ENCODE data around the gene LPCAT2. TPM values are rescaled to one million over a fixed set of nuclear protein-coding genes. Genes with fewer than 3 reads are reported as not detected.
A peak's percentile ranks its signal among the peaks of the same experiment; 100 is the strongest.

LPCAT2 gene
- total RNA-seq, 1 experiment from 2014 or later, result 0.47 TPM

DNA sequence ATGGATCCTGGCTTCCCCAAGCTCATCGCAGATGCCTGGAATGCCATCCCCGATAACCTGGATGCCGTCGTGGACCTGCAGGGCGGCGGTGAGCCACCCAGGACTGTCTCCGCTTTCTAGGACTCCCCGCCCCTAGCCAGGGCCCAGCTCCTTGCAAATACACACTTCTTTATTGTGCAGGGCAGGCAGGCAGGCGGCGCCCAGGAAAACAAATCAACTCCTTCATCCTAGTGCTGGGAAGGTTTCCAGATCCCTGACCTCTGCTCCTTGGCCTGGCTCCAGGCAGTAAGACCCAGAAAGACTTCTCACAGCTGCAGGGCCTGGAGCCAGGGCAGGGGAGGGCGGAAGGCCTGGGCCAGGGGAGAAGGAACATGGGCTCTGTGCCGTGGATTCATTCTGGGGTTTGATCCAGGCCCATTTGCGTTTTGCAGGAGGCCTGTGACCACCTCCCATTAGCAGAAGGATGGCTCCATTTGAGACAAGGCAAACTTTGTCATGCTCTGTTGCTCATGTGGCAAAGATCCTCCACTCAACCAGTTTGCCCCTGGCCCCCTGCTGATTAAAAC, 6.0 kb upstream of the LPCAT2 start:
- DNase-seq (ENCODE audit: low read depth in 1 of 2, low spot score in 2 of 2), result peak; percentile 60 to 67
- Histone ChIP-seq H3K4me3 (no peak overlapping the region), H3K36me3 (peaks cover 95% of the 10 kb centered on the region), H3K27ac (no peak overlapping the region), H3K9me3 (replicated peaks) (no peaks in the 10 kb centered on the region), H3K4me1 (replicated peaks) (peaks cover 63% of the 10 kb centered on the region), H3K27me3 (replicated peaks) (no peaks in the 10 kb centered on the region)

DNA sequence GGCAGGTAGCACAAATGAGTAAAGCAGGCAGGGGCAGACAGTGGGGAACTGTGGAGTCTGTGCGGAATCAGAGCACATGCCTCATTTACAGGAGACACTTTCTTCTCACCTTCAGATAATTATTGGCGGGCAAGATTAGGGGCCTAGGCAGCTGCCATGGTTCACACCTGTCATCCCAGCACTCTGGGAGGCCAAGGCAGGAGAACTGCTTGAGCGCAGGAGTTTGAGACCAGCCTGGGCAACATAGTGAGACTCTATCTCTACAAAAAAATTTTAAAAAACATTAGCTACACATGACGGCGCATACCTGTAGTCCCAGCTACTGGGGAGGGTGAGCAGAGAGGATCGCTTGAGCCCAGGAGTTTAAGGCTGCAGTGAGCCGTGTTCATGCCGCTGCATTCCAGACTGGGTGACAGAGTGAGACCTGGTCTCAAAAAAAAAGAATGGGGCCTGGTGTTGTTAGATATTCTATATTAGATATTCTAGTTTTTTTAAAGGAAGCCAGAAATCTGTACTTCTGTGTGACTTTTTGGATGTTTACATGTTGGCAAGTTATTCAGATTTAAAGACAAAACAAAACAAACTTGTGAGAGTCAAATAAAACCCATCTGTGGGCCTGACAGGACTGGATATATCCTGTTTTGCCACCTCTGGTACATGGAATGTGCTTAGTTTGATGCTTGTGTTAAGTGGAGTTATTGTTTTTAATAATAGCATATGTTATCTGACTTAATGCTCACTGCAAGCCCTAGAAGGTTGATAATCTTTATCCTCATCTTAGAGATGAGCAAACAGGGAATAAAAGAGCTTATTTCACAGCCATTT, 4.9 kb upstream of the LPCAT2 start:
- Histone ChIP-seq H3K36me3 (peaks cover 94% of the 10 kb centered on the region), H3K9me3 (replicated peaks) (no peaks in the 10 kb centered on the region), H3K27me3 (replicated peaks) (no peaks in the 10 kb centered on the region), H3K27ac (no peak overlapping the region), H3K4me1 (replicated peaks) (peaks cover 52% of the 10 kb centered on the region), H3K4me3 (no peak overlapping the region)
- no peak for DNase-seq (ENCODE audit: low read depth in 1 of 2, low spot score in 2 of 2)

DNA sequence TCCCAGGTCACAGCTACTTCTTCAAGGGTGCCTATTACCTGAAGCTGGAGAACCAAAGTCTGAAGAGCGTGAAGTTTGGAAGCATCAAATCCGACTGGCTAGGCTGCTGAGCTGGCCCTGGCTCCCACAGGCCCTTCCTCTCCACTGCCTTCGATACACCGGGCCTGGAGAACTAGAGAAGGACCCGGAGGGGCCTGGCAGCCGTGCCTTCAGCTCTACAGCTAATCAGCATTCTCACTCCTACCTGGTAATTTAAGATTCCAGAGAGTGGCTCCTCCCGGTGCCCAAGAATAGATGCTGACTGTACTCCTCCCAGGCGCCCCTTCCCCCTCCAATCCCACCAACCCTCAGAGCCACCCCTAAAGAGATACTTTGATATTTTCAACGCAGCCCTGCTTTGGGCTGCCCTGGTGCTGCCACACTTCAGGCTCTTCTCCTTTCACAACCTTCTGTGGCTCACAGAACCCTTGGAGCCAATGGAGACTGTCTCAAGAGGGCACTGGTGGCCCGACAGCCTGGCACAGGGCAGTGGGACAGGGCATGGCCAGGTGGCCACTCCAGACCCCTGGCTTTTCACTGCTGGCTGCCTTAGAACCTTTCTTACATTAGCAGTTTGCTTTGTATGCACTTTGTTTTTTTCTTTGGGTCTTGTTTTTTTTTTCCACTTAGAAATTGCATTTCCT, 3.4 kb upstream of the LPCAT2 start:
- Histone ChIP-seq H3K4me3 (no peak overlapping the region), H3K4me1 (replicated peaks) (peaks cover 39% of the 10 kb centered on the region), H3K27ac (no peak overlapping the region), H3K27me3 (replicated peaks) (no peaks in the 10 kb centered on the region), H3K36me3 (peaks cover 85% of the 10 kb centered on the region), H3K9me3 (replicated peaks) (no peaks in the 10 kb centered on the region)
- DNase-seq (ENCODE audit: low read depth in 1 of 2, low spot score in 2 of 2), result peak in 1 of 2 experiments; percentile 30

DNA sequence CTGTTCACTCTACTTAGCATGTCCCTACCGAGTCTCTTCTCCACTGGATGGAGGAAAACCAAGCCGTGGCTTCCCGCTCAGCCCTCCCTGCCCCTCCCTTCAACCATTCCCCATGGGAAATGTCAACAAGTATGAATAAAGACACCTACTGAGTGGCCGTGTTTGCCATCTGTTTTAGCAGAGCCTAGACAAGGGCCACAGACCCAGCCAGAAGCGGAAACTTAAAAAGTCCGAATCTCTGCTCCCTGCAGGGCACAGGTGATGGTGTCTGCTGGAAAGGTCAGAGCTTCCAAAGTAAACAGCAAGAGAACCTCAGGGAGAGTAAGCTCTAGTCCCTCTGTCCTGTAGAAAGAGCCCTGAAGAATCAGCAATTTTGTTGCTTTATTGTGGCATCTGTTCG, 2.8 kb upstream of the LPCAT2 start:
- H3K27ac ChIP-seq, result no peak overlapping the region
- H3K4me3 ChIP-seq, result no peak overlapping the region
- H3K27me3 ChIP-seq (replicated peaks), result no peaks in the 10 kb centered on the region
- no peak for DNase-seq (ENCODE audit: low read depth in 1 of 2, low spot score in 2 of 2)
- H3K36me3 ChIP-seq, result peaks cover 79% of the 10 kb centered on the region
- H3K4me1 ChIP-seq (replicated peaks), result peaks cover 33% of the 10 kb centered on the region
- H3K9me3 ChIP-seq (replicated peaks), result no peaks in the 10 kb centered on the region

DNA sequence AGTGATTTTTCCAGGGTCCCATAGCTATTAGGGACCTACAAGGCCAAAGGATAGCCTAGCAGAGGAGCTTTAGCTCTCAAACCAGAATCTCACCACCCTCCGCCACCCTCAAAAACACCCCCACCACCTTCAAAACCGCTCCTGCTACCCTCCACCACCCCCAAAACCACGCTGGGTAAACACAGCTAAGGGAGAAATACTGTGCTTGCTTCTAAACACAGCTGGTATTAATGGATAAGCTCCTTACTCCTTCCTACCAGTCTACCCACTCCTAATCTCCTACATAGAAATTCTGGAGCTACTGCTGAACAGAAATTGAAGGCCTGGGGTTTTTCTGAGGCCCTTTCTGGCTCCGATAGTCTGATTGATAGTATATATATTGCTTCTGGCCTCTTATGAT, 2.2 kb upstream of the LPCAT2 start:
- Histone ChIP-seq H3K9me3 (replicated peaks) (no peaks in the 10 kb centered on the region), H3K4me1 (replicated peaks) (peaks cover 27% of the 10 kb centered on the region), H3K36me3 (peaks cover 77% of the 10 kb centered on the region), H3K27ac (no peak overlapping the region), H3K4me3 (no peak overlapping the region), H3K27me3 (replicated peaks) (no peaks in the 10 kb centered on the region)
- no peak for DNase-seq (ENCODE audit: low read depth in 1 of 2, low spot score in 2 of 2)

DNA sequence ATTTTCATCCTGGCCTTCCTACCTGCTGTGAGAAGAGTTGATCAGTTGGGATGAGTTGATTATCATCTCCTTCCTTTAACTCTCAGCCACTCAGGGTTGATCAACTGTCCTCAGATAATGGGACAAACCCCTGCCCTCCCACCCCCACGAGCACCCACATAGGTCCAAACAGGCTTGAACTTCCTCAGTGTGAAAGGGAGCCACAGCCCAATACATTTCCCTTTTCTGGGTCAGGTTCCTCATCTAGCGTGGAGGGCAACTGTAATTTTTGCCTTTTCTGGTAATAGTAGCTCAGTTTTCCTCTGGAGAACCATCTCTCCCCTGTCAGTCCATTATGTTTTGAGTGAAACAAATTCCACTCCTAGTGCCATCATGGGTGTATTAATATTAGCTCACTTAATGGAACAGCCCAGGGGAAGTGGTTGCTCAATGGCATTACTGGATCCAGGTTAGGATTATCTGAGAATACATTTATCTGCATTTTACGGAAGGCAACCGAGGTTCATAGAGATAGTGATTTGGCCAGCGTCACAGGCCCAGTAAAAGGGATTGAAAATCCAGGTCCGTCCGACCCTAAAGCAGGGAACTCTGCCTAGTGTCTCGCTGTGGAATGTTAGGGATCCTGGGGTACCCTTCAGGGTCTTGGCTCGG, 476 bp upstream of the LPCAT2 start:
- Histone ChIP-seq H3K4me3 (no peak overlapping the region), H3K36me3 (peaks cover 70% of the 10 kb centered on the region)

DNA sequence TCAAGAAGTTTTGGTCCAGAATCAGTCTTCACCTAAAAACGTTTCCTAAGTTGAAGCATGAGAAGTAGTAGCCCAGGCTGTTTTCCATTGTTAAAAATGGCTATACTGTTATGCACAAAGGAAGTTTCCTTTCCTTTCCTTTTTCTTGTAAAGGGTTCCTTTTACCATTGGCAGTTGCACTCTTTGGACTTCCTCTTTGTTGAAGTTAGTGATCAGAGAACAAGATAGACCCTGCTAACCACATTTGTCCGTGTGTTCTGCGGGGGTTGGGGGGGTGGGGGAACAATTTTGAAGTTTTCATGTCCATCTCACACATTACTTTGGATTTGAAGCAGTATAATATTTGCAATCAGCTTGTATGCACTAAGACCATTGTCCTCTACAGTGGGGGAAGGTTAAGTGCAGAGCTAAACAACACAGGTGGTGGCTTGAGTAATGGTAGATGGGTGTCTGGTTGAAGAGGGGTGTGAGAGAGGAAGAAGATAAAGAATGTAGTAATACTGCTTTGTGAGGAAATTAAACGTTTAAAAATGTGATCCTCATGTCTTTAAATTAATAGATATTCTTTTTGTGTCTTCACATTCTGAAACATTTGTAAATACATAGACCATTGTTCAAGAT, 1.4 kb downstream of the LPCAT2 start:
- Histone ChIP-seq H3K9me3 (replicated peaks) (no peaks in the 10 kb centered on the region), H3K36me3 (peaks cover 51% of the 10 kb centered on the region), H3K4me1 (replicated peaks) (peaks cover 5% of the 10 kb centered on the region), H3K27ac (no peak overlapping the region), H3K4me3 (no peak overlapping the region), H3K27me3 (replicated peaks) (no peaks in the 10 kb centered on the region)
- DNase-seq (ENCODE audit: low read depth in 1 of 2, low spot score in 2 of 2), result no peak

More for the DNA sequence above, 476 bp upstream of the LPCAT2 start:
- peaks cover 10% of the 10 kb centered on the region for H3K4me1 ChIP-seq (replicated peaks)
- no peaks in the 10 kb centered on the region for H3K27me3 ChIP-seq (replicated peaks)
- H3K27ac ChIP-seq, result no peak overlapping the region
- DNase-seq (ENCODE audit: low read depth in 1 of 2, low spot score in 2 of 2), result no peak
- H3K9me3 ChIP-seq (replicated peaks), result no peaks in the 10 kb centered on the region

DNA sequence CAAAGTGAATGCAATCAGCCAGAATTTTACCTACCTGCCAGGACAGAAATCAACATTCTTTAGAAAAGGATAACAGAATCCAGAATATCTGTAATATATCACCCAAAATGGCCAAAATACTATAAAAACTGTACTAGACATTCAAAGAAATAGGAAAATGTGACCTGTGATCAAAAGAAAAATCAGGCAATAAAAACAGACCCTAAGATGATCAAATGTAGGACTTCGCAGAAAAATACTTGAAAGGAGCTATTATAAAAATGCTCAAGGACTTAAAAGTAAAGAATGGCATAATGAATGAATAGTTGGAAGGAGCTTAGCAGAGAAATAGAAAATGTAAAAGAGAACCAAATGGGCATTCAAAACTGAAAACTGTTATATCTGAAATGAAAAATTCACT, 4.1 kb downstream of the LPCAT2 start:
- peaks cover 5% of the 10 kb centered on the region for H3K4me1 ChIP-seq (replicated peaks)
- no peaks in the 10 kb centered on the region for H3K27me3 ChIP-seq (replicated peaks)
- peaks cover 24% of the 10 kb centered on the region for H3K36me3 ChIP-seq
- DNase-seq (ENCODE audit: low read depth in 1 of 2, low spot score in 2 of 2), result no peak
- no peaks in the 10 kb centered on the region for H3K9me3 ChIP-seq (replicated peaks)
- H3K27ac ChIP-seq, result no peak overlapping the region
- no peak overlapping the region for H3K4me3 ChIP-seq

DNA sequence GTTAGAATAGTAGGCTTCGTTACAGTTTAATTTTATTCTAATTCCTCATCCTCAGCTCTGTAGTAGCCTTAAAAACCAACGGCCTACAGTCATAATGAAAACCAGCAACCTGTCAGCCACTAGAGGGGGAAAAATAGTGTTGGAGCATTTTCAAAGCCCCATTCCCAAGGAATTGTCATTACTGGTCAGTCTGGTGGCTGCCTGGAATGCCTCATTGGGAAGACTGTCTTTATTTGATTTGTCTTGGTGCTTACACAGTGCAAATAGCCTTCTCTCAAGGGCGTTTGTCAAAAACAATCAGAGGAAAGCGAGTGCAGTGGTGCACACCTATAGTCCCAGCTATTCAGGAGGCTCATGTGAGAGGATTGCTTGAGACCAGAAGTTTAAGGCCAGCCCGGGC, 4.7 kb downstream of the LPCAT2 start:
- no peak overlapping the region for H3K4me3 ChIP-seq
- H3K4me1 ChIP-seq (replicated peaks), result peaks cover 5% of the 10 kb centered on the region
- no peaks in the 10 kb centered on the region for H3K27me3 ChIP-seq (replicated peaks)
- no peak for DNase-seq (ENCODE audit: low read depth in 1 of 2, low spot score in 2 of 2)
- H3K27ac ChIP-seq, result no peak overlapping the region
- H3K36me3 ChIP-seq, result peaks cover 19% of the 10 kb centered on the region
- no peaks in the 10 kb centered on the region for H3K9me3 ChIP-seq (replicated peaks)

DNA sequence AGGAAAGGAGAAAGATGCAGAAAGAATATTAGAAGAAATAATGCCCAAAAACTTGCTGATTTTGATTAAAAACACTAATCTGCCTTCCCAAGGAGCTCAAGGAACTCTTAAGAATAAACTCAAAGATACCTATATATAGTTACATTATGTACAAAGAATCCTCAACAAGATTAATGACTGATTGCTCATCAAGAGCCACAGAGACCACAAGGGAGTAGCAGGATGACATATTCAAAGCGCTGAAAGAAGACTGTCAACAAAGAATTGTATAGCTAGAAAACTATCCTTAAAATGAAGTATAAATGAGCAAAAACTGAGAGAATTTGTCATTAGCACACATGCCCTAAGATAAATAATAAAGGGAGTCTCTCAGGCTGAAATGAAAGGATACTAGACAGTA, 6.2 kb downstream of the LPCAT2 start:
- DNase-seq (ENCODE audit: low read depth in 1 of 2, low spot score in 2 of 2), result peak in 1 of 2 experiments; percentile 39

DNA sequence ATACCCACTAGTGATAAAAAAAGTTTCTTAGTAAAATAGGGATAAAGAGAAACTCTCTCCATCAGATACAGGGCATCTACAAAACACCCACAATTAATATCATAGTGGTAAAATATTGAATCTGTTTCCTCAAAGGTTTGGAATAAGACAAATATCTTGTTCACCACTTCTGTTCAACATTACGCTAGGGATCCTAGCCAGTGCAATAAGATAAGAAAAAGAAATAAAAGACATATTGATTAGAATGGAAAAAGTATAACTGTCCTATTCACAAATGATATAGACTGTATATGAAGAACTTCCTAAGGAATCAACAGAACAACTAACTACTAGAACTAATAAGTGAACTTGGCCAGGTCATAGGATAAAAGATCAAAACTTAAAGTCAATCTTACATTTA, 12.9 kb downstream of the LPCAT2 start:
- Histone ChIP-seq H3K27me3 (replicated peaks) (no peaks in the 10 kb centered on the region), H3K4me1 (replicated peaks) (no peaks in the 10 kb centered on the region), H3K9me3 (replicated peaks) (no peaks in the 10 kb centered on the region), H3K27ac (no peak overlapping the region), H3K36me3 (no peaks in the 10 kb centered on the region), H3K4me3 (no peak overlapping the region)
- DNase-seq (ENCODE audit: low read depth in 1 of 2, low spot score in 2 of 2), result no peak

More for the DNA sequence above, 6.2 kb downstream of the LPCAT2 start:
- H3K9me3 ChIP-seq (replicated peaks), result no peaks in the 10 kb centered on the region
- H3K4me1 ChIP-seq (replicated peaks), result peaks cover 5% of the 10 kb centered on the region
- no peak overlapping the region for H3K4me3 ChIP-seq
- H3K36me3 ChIP-seq, result peaks cover 14% of the 10 kb centered on the region
- H3K27me3 ChIP-seq (replicated peaks), result no peaks in the 10 kb centered on the region
- H3K27ac ChIP-seq, result peak overlapping the region; percentile 17

DNA sequence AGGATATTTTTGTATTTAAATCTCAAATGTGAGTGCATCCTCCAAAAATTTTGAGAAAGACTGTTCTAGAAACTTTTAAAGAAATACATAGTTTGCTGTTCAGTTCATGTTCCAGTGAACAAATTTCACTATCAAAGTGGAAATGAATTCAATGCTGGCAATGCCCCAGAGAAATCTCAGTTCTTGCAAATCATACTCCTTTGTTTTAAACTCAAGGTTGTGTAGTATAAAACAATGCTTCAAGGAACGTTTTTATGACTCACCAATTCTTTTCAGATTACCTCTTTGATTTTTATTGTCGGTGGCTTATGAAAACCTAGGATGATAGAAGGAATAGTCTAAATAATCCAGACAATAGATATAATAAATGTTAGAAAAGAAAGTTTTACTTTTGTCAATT, 17.6 kb downstream of the LPCAT2 start:
- no peak overlapping the region for H3K27ac ChIP-seq
- no peaks in the 10 kb centered on the region for H3K4me1 ChIP-seq (replicated peaks)
- H3K36me3 ChIP-seq, result no peaks in the 10 kb centered on the region
- H3K9me3 ChIP-seq (replicated peaks), result no peaks in the 10 kb centered on the region
- DNase-seq (ENCODE audit: low read depth in 1 of 2, low spot score in 2 of 2), result peak in 1 of 2 experiments; percentile 18
- H3K27me3 ChIP-seq (replicated peaks), result no peaks in the 10 kb centered on the region
- no peak overlapping the region for H3K4me3 ChIP-seq

DNA sequence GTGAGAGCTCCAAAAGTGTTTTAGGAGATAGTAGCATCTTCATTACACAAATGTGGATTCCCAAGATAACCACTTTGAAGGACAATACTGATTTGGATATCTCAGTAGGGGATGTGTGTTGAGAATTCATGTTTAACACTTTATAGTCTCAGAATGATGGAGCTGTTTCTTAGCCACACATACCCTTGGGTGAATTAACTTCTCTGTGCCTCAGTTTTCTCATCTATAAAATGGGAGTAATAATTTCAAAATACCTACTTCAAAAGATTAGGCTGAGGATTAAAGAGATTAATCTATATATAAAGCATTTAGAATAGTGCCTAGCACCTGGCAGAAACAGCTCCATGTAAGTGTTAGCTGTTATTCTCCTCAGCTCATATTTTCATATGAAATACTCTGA, 19.0 kb downstream of the LPCAT2 start:
- no peaks in the 10 kb centered on the region for H3K27me3 ChIP-seq (replicated peaks)
- no peak overlapping the region for H3K27ac ChIP-seq
- no peak for DNase-seq (ENCODE audit: low read depth in 1 of 2, low spot score in 2 of 2)
- H3K9me3 ChIP-seq (replicated peaks), result no peaks in the 10 kb centered on the region
- H3K4me3 ChIP-seq, result no peak overlapping the region
- no peaks in the 10 kb centered on the region for H3K36me3 ChIP-seq
- H3K4me1 ChIP-seq (replicated peaks), result no peaks in the 10 kb centered on the region

All from SJSA1 (cell line).